Inferior parietal cortex (tissue), 1 donor: Measurements from ENCODE around the gene PRCD.
A peak's percentile ranks its signal among the peaks of the same experiment; 100 is the strongest.

Source experiments
- DNase-seq: peaks from one replicate; pipeline ENCODE4 v3.0.0-alpha.2; 2016; ENCODE audit errors: extremely low spot score

Gene PRCD

GRCh38 chr17:76540381-76541300 lies 797 bp downstream of the PRCD start:
- DNase-seq: peak; percentile 96

GRCh38 chr17:76541739-76542454 lies 2.1 kb downstream of the PRCD start:
- no peak for DNase-seq

- no peak for DNase-seq
These were observed 2.7 kb downstream of the PRCD start for GRCh38 chr17:76542566-76542971.

- DNase-seq: no peak
These were observed 3.1 kb downstream of the PRCD start for GRCh38 chr17:76542984-76543383.

GRCh38 chr17:76543482-76543825 lies 3.6 kb downstream of the PRCD start:
- no peak for DNase-seq

GRCh38 chr17:76543826-76544545 lies 4.1 kb downstream of the PRCD start:
- peak; percentile 72 for DNase-seq

GRCh38 chr17:76544546-76545365 lies 4.9 kb downstream of the PRCD start:
- peak; percentile 52 for DNase-seq

GRCh38 chr17:76545918-76546555 lies 6.2 kb downstream of the PRCD start:
- no peak for DNase-seq

- DNase-seq: no peak
These were observed 6.8 kb downstream of the PRCD start for GRCh38 chr17:76546556-76547182.

- DNase-seq: peak; percentile 82
These were observed 7.4 kb downstream of the PRCD start for GRCh38 chr17:76547183-76547641.

GRCh38 chr17:76547642-76548202 lies 7.9 kb downstream of the PRCD start:
- DNase-seq: no peak

- DNase-seq: no peak
These were observed 8.8 kb downstream of the PRCD start for GRCh38 chr17:76548378-76549214.

- no peak for DNase-seq
These were observed 9.3 kb downstream of the PRCD start for GRCh38 chr17:76549215-76549518.

GRCh38 chr17:76549539-76549938 lies 9.7 kb downstream of the PRCD start:
- no peak for DNase-seq

GRCh38 chr17:76550712-76551615 lies 11.1 kb downstream of the PRCD start:
- DNase-seq: no peak

GRCh38 chr17:76551685-76552084 lies 11.8 kb downstream of the PRCD start:
- DNase-seq: no peak

GRCh38 chr17:76553178-76553908 lies 13.5 kb downstream of the PRCD start:
- no peak for DNase-seq

GRCh38 chr17:76554131-76554530 lies 14.3 kb downstream of the PRCD start:
- peak; percentile 69 for DNase-seq
